GM19193 (cell line): Measurements from ENCODE around the gene ELMO1.

Experiments
- POLR2A ChIP-seq: IDR thresholded peaks from 4 replicates; pipeline ENCODE4 v1.6.1; 2011; ENCODE audit not compliant: insufficient read depth, insufficient read length; ENCODE audit errors: extremely low read depth

The ELMO1 gene

DNA sequence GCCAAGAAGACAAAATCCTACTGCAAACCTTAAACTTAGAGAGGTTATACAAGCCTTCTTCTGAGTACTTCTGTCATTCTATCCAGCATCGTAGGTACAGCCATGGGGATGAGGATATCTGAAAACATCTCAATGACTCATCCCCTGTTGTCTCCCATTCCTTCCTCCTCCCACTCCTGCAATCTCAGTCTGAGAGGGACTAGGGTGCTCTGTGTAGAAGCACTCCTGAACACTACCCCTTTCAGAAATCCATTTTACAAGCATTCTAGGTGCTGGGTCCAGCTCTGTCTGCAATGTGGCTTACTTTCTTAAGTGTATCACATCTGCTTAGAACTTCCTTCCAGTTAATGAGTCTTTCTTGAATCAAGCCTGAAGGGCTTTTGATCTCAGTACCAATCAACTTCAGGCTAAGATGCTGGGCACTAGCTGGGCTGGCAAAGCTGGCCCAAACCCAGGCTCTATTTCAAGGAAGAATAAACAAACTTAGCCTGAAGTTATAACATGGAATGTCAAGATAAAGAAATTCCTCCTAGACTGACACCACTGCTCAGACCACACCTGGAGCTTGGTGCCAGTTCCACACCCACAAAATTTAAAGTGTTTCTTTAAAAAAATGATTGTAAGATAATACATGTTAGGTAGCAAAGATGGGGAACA, 454.1 kb downstream of the ELMO1 start:
- no peak for TF ChIP-seq POLR2A

DNA sequence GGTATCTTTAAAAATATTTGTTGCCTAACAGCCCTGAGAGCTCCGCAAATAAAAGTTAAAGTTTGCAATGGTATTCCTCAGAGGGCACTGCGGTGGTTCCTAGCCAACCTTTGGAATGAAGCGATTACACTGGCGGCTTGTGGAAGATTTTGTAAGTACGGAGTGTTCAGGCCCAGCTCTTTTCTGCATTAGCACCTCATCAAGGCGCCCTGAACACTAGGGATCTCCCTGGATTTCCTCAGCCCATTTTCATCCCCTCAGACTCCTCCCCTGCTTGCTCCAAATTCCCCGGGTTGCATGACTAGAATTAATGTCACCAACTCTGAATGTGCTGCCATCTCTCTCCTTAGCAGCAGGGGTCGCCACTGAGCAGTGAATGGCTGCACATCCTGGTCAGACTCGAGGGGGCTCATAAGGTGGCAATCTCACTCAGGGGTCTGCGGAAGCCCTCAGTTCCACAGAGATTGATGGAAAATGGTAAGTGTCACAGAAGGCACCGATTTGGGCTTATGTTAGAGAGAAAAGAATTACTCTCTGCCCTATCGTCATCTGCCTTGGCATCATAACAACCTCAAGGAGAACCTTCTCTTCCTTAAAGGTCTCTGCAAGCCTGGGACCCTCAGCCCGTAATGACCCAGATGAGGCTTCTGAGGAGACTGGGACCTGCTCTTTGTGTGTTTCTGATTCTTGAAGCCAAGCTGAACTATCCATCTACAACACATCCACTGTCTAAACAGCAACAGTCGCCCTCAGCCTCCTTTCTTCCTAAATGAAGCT, 461.5 kb downstream of the ELMO1 start:
- no peak for TF ChIP-seq POLR2A

DNA sequence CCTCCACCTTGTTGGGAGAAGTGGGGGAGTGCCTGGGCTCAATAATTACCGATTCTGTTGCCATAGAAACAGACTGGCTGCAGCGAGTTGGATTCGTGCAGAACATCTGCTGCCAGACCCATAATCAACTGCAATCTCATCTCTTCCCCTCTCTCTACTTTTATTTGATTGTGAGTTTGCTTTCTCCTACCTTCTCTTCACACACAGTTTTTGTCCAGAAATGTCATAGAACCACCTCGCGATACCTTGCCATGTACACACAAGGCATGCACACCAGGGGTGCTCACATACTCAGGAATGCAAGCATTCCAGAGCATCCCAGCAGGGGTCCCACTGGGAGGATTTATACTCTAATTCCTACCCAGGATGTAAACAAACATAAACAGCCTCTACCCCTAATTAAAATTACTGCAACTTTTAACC, 462.1 kb downstream of the ELMO1 start:
- TF ChIP-seq POLR2A = no peak

DNA sequence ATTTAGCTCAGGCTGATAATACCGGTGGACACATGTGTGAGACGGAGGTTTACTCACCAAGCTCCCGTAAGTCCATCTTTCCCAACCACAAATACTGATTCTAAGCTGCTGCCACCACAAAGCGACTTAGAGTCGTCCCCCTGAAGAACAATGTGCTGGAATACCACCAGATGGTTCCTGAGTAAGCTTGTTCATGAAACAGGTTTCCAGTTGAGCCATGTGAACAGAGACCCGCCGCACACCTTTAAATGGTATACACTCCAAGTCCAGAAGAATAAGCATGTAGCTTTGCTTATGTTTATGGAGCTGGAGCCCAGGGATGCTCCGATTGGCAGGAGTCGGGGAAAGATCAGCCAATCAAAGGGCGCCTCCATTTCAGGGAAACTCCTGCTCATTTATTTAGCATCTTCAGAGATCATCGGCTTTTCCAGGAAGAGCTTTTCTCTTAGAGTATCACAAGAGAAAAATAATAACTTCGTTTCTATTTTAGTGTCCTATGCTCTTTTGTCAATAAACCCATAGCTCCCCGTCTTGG, 462.7 kb downstream of the ELMO1 start:
- no peak for TF ChIP-seq POLR2A

DNA sequence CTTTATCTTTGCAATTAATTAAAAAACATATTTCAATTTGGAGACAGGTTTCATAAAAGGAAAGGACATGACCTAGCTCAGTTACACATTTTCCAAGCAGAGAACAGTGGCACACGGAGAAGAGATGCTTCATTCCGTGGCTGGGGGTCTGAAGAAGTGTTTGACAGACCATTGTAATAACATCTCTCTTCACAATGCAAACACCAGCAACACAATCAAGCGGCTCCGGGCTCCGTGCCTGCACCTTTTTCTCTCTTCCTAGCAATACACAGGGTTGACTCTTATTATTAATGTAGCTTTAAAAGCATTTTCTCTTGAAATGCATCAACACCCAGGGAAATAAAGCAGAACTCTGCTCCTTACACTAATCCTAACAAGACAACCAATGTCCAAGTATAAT, 463.3 kb downstream of the ELMO1 start:
- TF ChIP-seq POLR2A = no peak

DNA sequence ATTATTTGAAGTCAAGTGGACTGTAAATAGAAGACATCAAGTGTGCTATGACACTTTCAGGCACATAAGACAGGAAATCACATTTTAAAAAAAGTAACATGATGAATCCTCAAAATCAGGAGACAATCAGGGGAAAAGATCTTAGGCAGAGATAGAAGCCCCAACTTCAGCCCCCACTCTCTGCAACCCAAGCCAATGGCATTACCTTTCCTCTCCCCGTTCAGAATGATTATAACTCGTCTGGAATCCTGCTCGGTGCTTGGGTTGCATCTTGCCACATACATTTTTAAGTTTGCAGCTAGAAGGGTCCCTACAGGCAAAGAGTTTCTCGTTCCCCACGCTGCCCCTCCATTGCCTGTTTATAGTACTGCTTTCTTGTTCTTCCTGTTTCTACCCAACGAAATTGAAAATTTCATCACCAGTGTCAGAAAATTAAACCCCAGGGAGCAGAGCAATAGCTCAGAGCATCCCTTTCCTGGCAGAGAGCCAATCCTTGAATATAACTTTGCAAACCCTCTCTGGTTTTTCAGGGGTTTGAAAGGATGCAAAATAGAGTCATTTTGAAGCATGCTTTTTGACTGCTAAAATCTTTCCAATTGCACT, 463.9 kb downstream of the ELMO1 start:
- TF ChIP-seq POLR2A = no peak

DNA sequence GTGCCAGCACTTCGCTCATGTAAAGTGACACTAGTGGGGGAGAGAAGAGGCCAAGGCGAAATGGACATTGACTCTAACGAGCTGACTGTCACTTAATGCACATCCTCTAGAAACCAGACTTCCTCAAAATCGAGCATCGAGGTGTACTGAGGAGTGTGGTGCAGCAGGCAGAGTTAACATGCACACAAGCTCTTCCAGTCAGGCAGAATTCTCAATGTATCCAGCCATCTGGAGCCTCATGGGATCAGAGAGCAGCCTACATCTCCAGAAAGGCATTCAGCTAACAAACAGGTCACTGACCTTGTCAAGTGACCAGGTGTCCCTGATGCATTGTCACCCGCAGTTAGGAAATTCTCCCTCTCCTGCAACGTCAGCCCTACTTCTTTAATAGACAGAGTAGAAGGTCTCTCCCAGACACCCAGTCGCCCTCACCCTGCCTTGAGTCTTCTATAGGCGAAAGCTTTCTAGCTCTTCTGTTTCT, 464.6 kb downstream of the ELMO1 start:
- TF ChIP-seq POLR2A = no peak

DNA sequence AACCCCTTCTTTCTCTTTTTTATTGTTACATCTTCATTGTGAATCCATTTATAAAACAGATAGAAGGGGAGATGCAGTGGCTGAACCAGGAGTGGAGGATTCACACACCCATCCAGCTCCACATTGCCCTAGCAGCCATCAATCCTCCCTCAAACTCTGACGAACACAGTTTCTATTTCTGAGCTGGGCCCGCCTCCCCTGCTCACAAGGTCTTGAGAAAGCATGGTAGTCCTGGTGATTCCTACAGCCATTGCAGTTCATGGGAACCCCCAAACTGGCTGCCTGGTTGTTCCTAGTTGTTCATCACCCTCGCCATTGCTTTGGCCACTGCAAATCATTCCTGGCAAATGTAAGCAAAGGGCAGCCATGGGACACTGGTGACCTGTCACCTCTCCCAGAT, 465.9 kb downstream of the ELMO1 start:
- TF ChIP-seq POLR2A = no peak

DNA sequence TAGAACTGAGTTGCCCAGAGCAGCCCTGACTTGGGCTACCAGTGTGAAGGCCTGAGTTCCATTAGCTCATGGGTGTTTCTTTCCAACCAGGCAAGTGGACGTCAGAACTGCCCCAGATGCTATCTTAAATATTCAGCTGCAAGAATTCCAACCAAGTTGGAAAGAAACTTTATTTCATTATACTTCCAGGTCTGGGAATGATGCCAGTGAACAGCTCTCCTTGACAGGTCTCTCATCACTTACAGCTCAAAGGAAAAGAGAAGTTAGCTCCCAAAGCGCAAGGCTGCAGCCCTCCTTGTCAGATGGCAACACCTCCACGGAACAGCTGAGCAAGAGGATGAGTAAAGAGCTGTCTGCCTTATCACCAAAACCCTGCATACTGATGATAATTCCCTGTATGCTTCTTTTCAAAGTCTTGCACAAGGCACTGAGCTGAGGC, 468.8 kb downstream of the ELMO1 start:
- no peak for TF ChIP-seq POLR2A

DNA sequence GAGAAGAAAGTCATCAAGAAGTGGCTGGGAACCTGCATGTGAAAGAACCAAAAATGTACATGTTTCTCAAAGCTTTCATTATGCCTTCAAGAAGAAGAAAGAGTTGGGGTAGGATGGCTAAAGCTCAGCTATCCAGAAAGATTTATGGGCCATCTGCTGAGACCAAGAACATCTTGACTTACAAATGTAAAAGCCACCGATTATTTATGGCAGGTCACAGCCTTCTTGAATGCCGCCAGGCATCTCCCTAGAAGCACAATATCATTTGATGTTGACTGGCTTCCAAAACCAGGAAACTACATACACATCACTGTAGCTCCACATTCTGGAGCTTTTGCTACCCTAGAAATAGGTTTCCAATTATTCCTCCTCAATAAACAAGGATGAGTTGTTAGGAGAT, 470.2 kb downstream of the ELMO1 start:
- TF ChIP-seq POLR2A = no peak

DNA sequence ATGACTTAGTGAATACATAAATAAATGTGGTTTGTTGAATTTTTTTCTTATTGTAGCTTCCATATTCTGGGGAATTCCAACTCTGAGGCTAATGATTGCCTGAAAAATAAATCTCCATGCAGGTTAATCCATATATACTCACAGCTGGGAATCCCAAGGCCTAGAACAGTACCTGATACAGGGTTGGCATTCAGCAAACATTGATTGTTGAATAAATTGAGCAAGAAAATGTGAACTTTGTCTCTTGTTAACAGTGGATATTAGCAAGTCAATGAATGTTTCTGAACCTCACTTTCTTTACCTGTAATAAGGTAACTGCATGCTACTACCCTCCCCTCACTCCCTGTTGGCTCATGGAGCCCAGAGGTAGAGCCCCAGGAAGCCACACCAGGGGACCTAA, 470.8 kb downstream of the ELMO1 start:
- TF ChIP-seq POLR2A = no peak

DNA sequence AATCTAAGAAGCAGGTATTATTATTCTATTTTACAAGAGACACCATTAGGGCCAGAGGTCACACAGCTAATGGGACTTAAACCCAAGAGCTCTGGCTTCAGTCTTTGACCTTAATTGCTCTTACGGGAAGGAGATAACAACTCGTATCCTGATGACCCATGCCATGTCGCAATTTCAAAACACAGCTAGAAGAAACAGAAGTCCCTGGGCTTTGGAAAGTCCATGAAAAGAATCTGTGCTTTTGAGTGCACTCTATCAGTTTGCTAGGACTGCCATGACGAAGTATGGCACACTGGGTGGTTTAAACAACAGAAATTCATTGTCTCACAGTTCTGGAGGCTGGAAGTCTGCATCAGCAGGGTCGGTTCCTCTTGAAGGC, 476.5 kb downstream of the ELMO1 start:
- TF ChIP-seq POLR2A = no peak

DNA sequence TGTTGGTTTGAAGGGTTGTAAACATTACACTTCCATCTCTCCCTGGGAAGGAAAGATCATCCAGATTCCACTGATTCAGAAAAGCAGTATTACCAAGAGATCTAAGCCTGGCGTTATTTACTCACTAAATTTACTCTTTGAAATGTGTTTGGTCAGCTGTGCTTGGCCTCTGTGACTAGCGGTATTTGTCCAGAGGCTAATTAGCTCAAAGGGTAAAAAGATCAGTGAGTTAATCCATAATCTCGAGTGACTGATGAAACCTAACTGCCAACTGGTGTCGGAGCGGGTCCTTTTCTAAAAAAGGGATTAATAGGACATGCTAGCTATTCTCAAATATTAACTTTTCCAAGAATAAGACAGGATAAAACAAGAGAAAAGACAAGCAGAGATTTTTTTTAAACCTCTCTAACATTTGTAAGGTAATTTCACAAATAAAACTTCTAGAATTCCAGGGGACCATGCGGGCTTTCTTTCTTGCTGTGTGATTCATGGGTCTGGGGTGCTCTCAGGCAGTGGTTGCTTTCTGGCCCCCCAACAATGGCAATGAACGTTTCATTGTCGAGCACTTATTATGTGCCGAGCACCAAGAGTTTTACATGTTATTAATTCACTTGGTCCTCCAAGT, 477.0 kb downstream of the ELMO1 start:
- no peak for TF ChIP-seq POLR2A

DNA sequence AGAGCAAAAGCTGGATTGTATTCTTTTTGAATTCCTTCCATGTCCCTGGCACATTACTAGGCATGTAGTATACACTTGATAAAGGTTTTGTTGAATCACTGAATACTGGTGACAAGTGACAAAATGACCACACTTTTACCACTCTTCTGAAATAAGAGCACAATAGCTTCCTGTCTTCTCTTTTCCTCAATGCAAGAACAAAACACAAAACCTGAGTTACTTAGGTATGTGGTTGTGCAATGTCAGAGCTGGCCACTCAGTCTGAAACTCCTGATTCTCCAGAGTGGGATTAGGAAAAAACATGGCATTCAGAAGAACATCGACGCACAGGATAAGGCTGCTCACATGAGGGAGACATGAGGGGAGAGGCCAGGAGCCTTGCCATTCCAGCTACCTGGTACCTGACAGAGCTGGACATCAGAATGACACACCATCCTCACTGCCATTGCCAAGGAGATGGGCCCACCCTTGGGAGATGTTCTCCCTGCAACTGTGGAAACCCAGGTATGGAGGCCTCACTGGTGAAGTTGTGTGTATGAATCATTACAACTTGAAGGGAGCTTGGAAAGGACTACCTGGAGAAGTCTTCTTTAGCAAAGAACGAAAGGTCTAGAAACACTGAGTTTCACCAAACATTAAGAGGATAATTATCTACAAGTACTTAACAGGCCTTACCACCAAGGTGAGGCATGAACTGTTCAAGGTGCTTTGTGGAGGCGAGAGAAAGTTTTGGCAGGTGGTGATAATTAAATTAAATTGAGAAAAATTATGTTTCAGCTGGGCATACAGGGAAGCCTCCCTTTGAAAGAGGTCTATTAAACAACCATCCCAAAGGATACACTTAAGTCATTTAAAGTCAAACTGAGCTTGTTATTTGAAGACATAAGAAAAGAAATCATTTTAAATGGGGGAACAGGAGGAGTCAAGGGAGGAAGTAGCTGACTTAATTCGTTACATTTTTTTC, 477.8 kb downstream of the ELMO1 start:
- TF ChIP-seq POLR2A = no peak
